ENCODE measurements around the gene KRT1. TPM values are rescaled to one million over a fixed set of nuclear protein-coding genes. Genes with fewer than 3 reads are reported as not detected.

Gene KRT1
- total RNA-seq, result not detected in 2 replicates

DNA sequence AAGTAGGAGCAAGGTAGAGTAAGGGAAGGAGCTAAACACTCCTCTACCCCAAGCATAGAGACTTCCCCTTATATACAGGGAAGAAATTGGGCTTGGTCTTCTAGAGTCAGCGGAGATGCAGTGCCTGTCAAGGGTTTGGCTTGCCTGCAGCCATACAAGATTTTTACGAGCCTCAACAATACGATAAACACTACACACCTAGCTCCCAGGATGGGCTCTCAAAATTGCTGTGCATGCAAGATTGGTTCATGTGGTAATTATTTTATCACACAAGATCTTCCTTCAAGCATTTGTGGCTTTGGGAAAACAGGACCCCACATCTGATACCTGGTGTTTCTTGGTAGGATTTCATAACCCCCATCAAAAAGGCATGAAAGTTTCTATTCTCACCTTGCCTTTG, at the start of gene KRT1:
Gene KRT1, minus strand, starts transcription at position 45 of the 400 bp plus-strand sequence. CDS start 59 bp downstream, outside the sequence.

DNA sequence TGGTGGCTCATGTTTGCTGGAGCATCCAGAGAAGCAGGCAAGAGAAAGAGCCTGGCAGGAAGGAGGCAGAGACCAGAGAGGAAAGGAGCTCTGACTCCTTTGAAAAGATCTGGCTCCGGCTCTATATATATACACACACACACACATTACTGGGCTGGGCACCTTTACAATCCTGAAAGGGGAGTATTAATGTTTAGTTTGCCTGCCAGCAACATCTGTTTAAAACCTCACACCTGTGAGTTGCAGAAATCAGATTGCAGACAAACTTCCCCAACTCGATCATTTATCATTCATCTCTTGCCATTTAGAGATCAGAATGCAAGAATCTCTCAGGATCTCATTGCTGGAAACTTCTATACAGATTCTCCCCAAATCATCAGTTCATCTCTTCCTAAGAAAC, 23.2 kb upstream of the KRT1 start, which contains the start of gene KRT77:
Gene KRT77, minus strand, starts transcription at position 101 of the 400 bp plus-strand sequence. Its CDS starts 90 bp downstream, at position 11.

DNA sequence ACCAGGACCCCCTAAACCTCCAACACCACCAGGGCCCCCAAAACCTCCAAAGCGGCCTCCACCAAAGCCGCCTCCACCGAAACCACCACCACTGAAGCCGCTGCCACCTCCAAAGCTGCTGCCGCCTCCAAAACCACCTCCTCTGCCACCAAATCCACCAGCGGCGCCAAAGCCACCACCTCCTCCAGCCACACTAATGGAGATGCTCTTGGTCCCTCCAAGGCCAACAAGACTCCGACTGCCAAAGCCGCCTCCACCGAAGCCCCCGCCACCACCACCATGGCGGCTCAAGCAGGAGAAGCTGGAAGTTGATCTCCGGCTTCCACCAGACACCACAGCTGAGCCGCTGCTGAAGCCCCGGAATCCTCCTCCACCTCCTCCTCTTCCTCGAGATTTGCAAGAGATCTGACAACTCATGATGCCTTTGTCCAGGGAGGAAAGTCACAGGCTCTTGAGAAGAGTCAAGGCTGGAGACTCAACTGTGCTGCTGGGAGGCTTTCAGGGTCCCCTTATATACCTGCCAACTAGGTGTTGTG, 28.4 kb downstream of the KRT1 start, which contains the start of gene KRT2:
Gene KRT2, minus strand, starts transcription at position 486 of the 536 bp plus-strand sequence. Its CDS starts 69 bp downstream, at position 417.

Other genes starting within 250 kb of the KRT1 start
- gene KRT75, start 246.0 kb downstream of the KRT1 start, total RNA-seq, result not detected in 2 replicates
- gene KRT6B, start 228.3 kb downstream of the KRT1 start, total RNA-seq, result not detected in 2 replicates
- gene KRT6C, start 206.6 kb downstream of the KRT1 start, total RNA-seq, result not detected in 2 replicates
- gene KRT6A, start 187.2 kb downstream of the KRT1 start, total RNA-seq, result under 0.01 TPM in 1 of 2 replicates, not detected in the other
- gene KRT5, start 160.0 kb downstream of the KRT1 start, total RNA-seq, result 0.50 and 6.7 TPM in 2 replicates
- gene KRT71, start 127.3 kb downstream of the KRT1 start, total RNA-seq, result not detected in 2 replicates
- not detected in 2 replicates for gene KRT74, start 106.6 kb downstream of the KRT1 start, total RNA-seq
- not detected in 2 replicates for gene KRT72, start 78.9 kb downstream of the KRT1 start, total RNA-seq
- gene KRT73, start 61.8 kb downstream of the KRT1 start, total RNA-seq, result not detected in 2 replicates
- gene KRT2, start 28.2 kb downstream of the KRT1 start, total RNA-seq, result not detected in 2 replicates
- not detected in 2 replicates for gene KRT77, start 23.1 kb upstream of the KRT1 start, total RNA-seq
- gene KRT76, start 96.9 kb upstream of the KRT1 start, total RNA-seq, result not detected in 2 replicates
- gene KRT3, start 115.7 kb upstream of the KRT1 start, total RNA-seq, result not detected in 2 replicates
- gene KRT4, start 133.7 kb upstream of the KRT1 start, total RNA-seq, result not detected in 2 replicates
- not detected in 2 replicates for gene KRT79, start 153.9 kb upstream of the KRT1 start, total RNA-seq
- gene KRT78, start 168.6 kb upstream of the KRT1 start, total RNA-seq, result not detected in 2 replicates
- gene KRT8, start 224.7 kb upstream of the KRT1 start, total RNA-seq, result 1.9 and 5.6 TPM in 2 replicates

Measured in smooth muscle cell of trachea (primary cell).